ENCODE results near the gene KDM2B. TPM values are rescaled to one million over a fixed set of nuclear protein-coding genes. Genes with fewer than 3 reads are reported as not detected.

The KDM2B gene
- polyA plus RNA-seq, 1 of the 3 experiments (the other 2 are of a cell fraction): 11.5 TPM

GRCh38 chr12:121571920-121572319 is 8.9 kb downstream of the KDM2B start:
- POLR2A ChIA-PET: no interaction called here
- WGBS (ENCODE audit: low lambda C conversion rate): 94% methylated on average over 9 of the region's 9 CpGs

More at GRCh38 chr12:121571920-121572319, 8.9 kb downstream of the KDM2B start:
- no peak overlapping the region for H3K27ac ChIP-seq (ENCODE audit: low read depth in 2 of 2, low read length in 1 of 2)
- H2AFZ ChIP-seq (ENCODE audit: low read depth): no peak overlapping the region
- peaks cover 7% of the 10 kb centered on the region for H3F3A ChIP-seq (replicated peaks; ENCODE audit: insufficient read depth)
- no peaks in the 10 kb centered on the region for H3K9me2 ChIP-seq
- H3K27me3 ChIP-seq (ENCODE audit: insufficient read depth): no peaks in the 10 kb centered on the region
- H3K9me3 ChIP-seq: no peaks in the 10 kb centered on the region
- peaks cover 11% of the 10 kb centered on the region; the same call in 1 of the 2 replicates for H3K79me2 ChIP-seq (ENCODE audit: insufficient read depth)
- TF ChIP-seq YY1 (IDR thresholded peaks at IDR 0.05; ENCODE audit: low read depth): no peak
- TF ChIP-seq TEAD4 (IDR thresholded peaks at IDR 0.05; ENCODE audit: borderline replicate concordance, insufficient read depth): no peak
- TF ChIP-seq TAF1 (IDR thresholded peaks at IDR 0.05; ENCODE audit: borderline replicate concordance, low read depth, low read length): no peak
- TF ChIP-seq REST (IDR thresholded peaks at IDR 0.05; ENCODE audit: low read depth, low read length): no peak
- TF ChIP-seq FOXJ3 (CRISPR knock-in tag; IDR thresholded peaks at IDR 0.05): no peak
- TF ChIP-seq FOXM1 (IDR thresholded peaks at IDR 0.05; ENCODE audit: low read depth): no peak
- no peak for TF ChIP-seq CHD2 (IDR thresholded peaks at IDR 0.05; ENCODE audit: low read length, partially characterized antibody)
- TF ChIP-seq TCF12 (IDR thresholded peaks at IDR 0.05): no peak
- no peak for TF ChIP-seq USF2 (IDR thresholded peaks at IDR 0.05; ENCODE audit: borderline replicate concordance, low read depth, low read length)
- no peak for TF ChIP-seq GATA2 (CRISPR knock-in tag; IDR thresholded peaks at IDR 0.05)
- no peak for TF ChIP-seq MXI1 (IDR thresholded peaks at IDR 0.05; ENCODE audit: low read depth, low read length)
- TF ChIP-seq MAX (IDR thresholded peaks at IDR 0.05; ENCODE audit: low read depth): no peak
- no peak for TF ChIP-seq FOSL2 (IDR thresholded peaks at IDR 0.05; ENCODE audit: borderline replicate concordance, low read depth)
- no peak for TF ChIP-seq USF1 (IDR thresholded peaks at IDR 0.05; ENCODE audit: borderline replicate concordance, low read depth)
- no peak for TF ChIP-seq ELF1 (IDR thresholded peaks at IDR 0.05)
- TF ChIP-seq EZH2phosphoT487 (IDR thresholded peaks at IDR 0.05; ENCODE audit: borderline replicate concordance, low read depth): no peak
- TF ChIP-seq RAD21 (IDR thresholded peaks at IDR 0.05; ENCODE audit: low read length): no peak
- H3K4me2 ChIP-seq: no peak overlapping the region
- CTCF ChIA-PET: interaction anchor here (2.3 kb wide), 1 partner anchor 19 kb away, joined by 8 read pairs; no protein-coding TSS in a partner anchor
- no peaks in the 10 kb centered on the region for H4K20me1 ChIP-seq (ENCODE audit: insufficient read depth)
- no peak for DNase-seq
- H3K4me3 ChIP-seq (ENCODE audit: low read depth in 2 of 2, low read length in 1 of 2): no peak overlapping the region
- no peak overlapping the region for H3K9ac ChIP-seq
- H3K36me3 ChIP-seq (replicated peaks in 1 of 2; ENCODE audit: control insufficient read depth in 1 of 2, insufficient read depth in 2 of 2, low read length in 1 of 2): peaks cover 19 to 40% of the 10 kb centered on the region in 2 experiments
- H3K4me1 ChIP-seq (ENCODE audit: control insufficient read depth in 1 of 2, insufficient read depth in 2 of 2, low read depth in 1 of 2, low read length in 1 of 2): peaks cover 0 to 11% of the 10 kb centered on the region in 2 experiments; a peak in 2 of 4 replicates

Data from SK-N-SH (cell line).